Vagina (tissue), 2 donors: Measurements from ENCODE around the gene LIMCH1. TPM values are rescaled to one million over a fixed set of nuclear protein-coding genes. Genes with fewer than 3 reads are reported as not detected.

ENCODE experiments used
- DNase-seq, 2 donors: peaks; one replicate each; pipeline ENCODE4 v3.0.0-alpha.2; 2017; ENCODE audit errors: extremely low spot score in 2 of 2
- H3K27ac ChIP-seq: fragments of 200-600 bp; sonication (generic); one replicate; pipeline ENCODE4 v1.5.1; 2019
- H3K27me3 ChIP-seq: fragments of 200-600 bp; sonication (generic); one replicate; pipeline ENCODE4 v1.5.1; 2019
- H3K36me3 ChIP-seq, 2 donors: fragments of 200-600 bp; sonication (generic); one replicate each; pipeline ENCODE4 v1.5.1; 2017 to 2019
- H3K4me1 ChIP-seq: fragments of 200-600 bp; sonication (generic); one replicate; pipeline ENCODE4 v1.5.1; 2019
- H3K4me3 ChIP-seq, 2 donors: fragments of 200-600 bp; sonication (generic); 1 replicate in 1 of 2; 2 replicates in 1 of 2; pipeline ENCODE4 v1.5.1; 2016 to 2019
- H3K9me3 ChIP-seq: fragments of 200-600 bp; sonication (generic); one replicate; pipeline ENCODE4 v1.5.1; 2019
- CTCF ChIP-seq, 3 experiments: fragments of 450-650 bp in 2 of 3; fragments of 200-600 bp in 1 of 3; sonication (generic) in 1 of 3; IDR thresholded peaks; one replicate each; pipeline ENCODE4 v1.5.1; 2017 to 2019; ENCODE audit warnings: antibody characterized with exemption in 3 of 3, mild to moderate bottlenecking in 2 of 3, moderate library complexity in 2 of 3
- POLR2A ChIP-seq, 2 donors: fragments of 450-650 bp; IDR thresholded peaks; one replicate each; pipeline ENCODE4 v1.6.1; 2017; ENCODE audit warnings: antibody characterized with exemption in 2 of 2, mild to moderate bottlenecking in 2 of 2, moderate library complexity in 2 of 2
- POLR2AphosphoS5 ChIP-seq, 2 donors: sonication (generic); formaldehyde crosslinking; IDR thresholded peaks; one replicate each; pipeline ENCODE4 v1.9.0; 2017; ENCODE audit warnings: antibody characterized with exemption in 2 of 2, mild to moderate bottlenecking in 2 of 2, low read depth in 1 of 2; ENCODE audit not compliant: insufficient read depth in 1 of 2
- intact Hi-C: fragments of 100-400 bp; cut with DNase I; formaldehyde crosslinking; loops from one replicate; pipeline ENCODE4 v1.15.1; 2023
- total RNA-seq: library from RNA; depleted of rRNA; stranded (reverse); fragments of >200 nt; gene quantifications from one replicate; pipeline ENCODE4 v1.2.3, GENCODE V29; 2016

LIMCH1 gene
- total RNA-seq, 1 donor from 2014 or later = 17.9 TPM

DNA sequence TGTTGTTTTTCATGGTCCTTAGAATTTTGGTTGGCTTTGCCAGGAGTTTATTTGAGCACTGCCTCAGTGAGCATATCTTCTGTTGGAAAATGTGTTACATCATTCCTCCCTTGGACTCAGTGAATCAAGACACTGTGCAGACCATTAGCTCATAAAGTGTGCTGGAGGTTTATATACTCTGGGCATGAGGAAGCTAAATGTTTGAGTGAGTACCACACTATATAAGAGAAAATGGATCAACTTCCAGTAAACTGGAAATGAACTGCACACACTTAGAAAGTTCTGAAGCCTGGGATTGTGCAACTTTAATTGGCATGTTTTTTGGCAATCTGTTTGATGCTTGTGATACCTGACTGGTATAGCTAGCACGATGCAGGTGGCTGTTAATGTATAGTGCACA, 75.9 kb downstream of the LIMCH1 start:
- intact Hi-C loops = no loop called here
- TF ChIP-seq POLR2A (IDR thresholded peaks at IDR 0.05) (no peak), POLR2AphosphoS5 (IDR thresholded peaks at IDR 0.05; ENCODE audit: insufficient read depth in 1 of 2, low read depth in 1 of 2) (no peak), CTCF (IDR thresholded peaks at IDR 0.05) (no peak)
- H3K27me3 ChIP-seq = no peaks in the 10 kb centered on the region
- no peaks in the 10 kb centered on the region for H3K36me3 ChIP-seq
- H3K4me3 ChIP-seq = no peak overlapping the region
- H3K27ac ChIP-seq = no peak overlapping the region
- H3K9me3 ChIP-seq = no peaks in the 10 kb centered on the region
- peaks cover 23% of the 10 kb centered on the region for H3K4me1 ChIP-seq
- no peak for DNase-seq

GRCh38 chr4:41614519-41614918, 76.6 kb downstream of the LIMCH1 start:
- intact Hi-C loops = no loop called here

GRCh38 chr4:41619161-41619560, 81.2 kb downstream of the LIMCH1 start:
- intact Hi-C loops = no loop called here
- no peaks in the 10 kb centered on the region for H3K9me3 ChIP-seq
- H3K27ac ChIP-seq = no peak overlapping the region
- H3K36me3 ChIP-seq = no peaks in the 10 kb centered on the region
- peaks cover under 1% of the 10 kb centered on the region for H3K4me1 ChIP-seq
- no peak overlapping the region for H3K4me3 ChIP-seq
- no peaks in the 10 kb centered on the region for H3K27me3 ChIP-seq
- no peak for TF ChIP-seq CTCF (IDR thresholded peaks at IDR 0.05)
- no peak for DNase-seq

More at GRCh38 chr4:41614519-41614918, 76.6 kb downstream of the LIMCH1 start:
- Histone ChIP-seq H3K27ac (no peak overlapping the region), H3K27me3 (no peaks in the 10 kb centered on the region), H3K36me3 (no peaks in the 10 kb centered on the region), H3K4me1 (peaks cover 23% of the 10 kb centered on the region), H3K9me3 (no peaks in the 10 kb centered on the region), H3K4me3 (no peak overlapping the region)
- no peak for DNase-seq
- no peak for TF ChIP-seq POLR2AphosphoS5 (IDR thresholded peaks at IDR 0.05; ENCODE audit: insufficient read depth in 1 of 2, low read depth in 1 of 2)
- TF ChIP-seq POLR2A (IDR thresholded peaks at IDR 0.05) = no peak
- TF ChIP-seq CTCF (IDR thresholded peaks at IDR 0.05) = no peak

GRCh38 chr4:41620594-41621256, 82.8 kb downstream of the LIMCH1 start:
- Histone ChIP-seq H3K27me3 (no peaks in the 10 kb centered on the region), H3K27ac (no peak overlapping the region), H3K9me3 (no peaks in the 10 kb centered on the region), H3K4me1 (peaks cover 3% of the 10 kb centered on the region), H3K4me3 (no peak overlapping the region), H3K36me3 (no peaks in the 10 kb centered on the region)
- no peak for DNase-seq
- TF ChIP-seq POLR2A (IDR thresholded peaks at IDR 0.05) (no peak), CTCF (IDR thresholded peaks at IDR 0.05) (no peak), POLR2AphosphoS5 (IDR thresholded peaks at IDR 0.05; ENCODE audit: insufficient read depth in 1 of 2, low read depth in 1 of 2) (no peak)
- intact Hi-C loops = no loop called here

DNA sequence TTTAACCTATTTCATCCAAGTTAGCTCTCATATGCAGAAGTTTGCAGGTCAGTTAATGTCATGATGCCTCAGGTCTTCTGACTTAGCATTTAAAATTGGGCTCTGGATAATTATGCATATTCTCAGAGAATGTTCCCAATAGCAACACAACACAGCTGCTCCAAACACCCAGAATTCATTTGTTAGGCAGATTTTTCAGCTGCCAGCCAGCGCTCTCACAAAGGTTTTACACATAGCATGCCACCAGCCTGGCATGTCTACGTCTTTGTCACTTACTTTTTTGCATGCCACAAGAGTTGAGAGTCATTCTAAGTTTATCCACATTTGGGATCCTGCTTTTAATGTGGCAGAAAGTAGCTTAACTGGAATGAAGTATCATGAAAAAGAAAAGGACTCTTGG, 84.8 kb downstream of the LIMCH1 start:
- no peak for DNase-seq
- intact Hi-C loops = no loop called here
- Histone ChIP-seq H3K4me3 (no peak overlapping the region), H3K9me3 (no peaks in the 10 kb centered on the region), H3K36me3 (no peaks in the 10 kb centered on the region), H3K27me3 (no peaks in the 10 kb centered on the region), H3K27ac (no peak overlapping the region), H3K4me1 (peaks cover 3% of the 10 kb centered on the region)
- TF ChIP-seq CTCF (IDR thresholded peaks at IDR 0.05) (no peak), POLR2AphosphoS5 (IDR thresholded peaks at IDR 0.05; ENCODE audit: insufficient read depth in 1 of 2, low read depth in 1 of 2) (no peak), POLR2A (IDR thresholded peaks at IDR 0.05) (no peak)
